Measurements from ENCODE around the gene ANKFY1. TPM values are rescaled to one million over a fixed set of nuclear protein-coding genes. Genes with fewer than 3 reads are reported as not detected.
"Not testable (repeated sequence)": the region's sequence is repeated elsewhere in the genome, so short reads cannot be mapped to it uniquely, and the experiment has no call there.

Gene ANKFY1
- total RNA-seq, 2 experiments from 2014 or later = 79.1 to 87.5 TPM

- H3K36me3 Mint-ChIP-seq (ENCODE audit: low read depth) = peaks cover 7% of the 10 kb centered on the region
- H3K27me3 Mint-ChIP-seq = no peaks in the 10 kb centered on the region
- H3K9me3 Mint-ChIP-seq = no peaks in the 10 kb centered on the region
- no peaks in the 10 kb centered on the region for H3K4me1 Mint-ChIP-seq
- no peak overlapping the region for H3K4me3 Mint-ChIP-seq
- no peak for DNase-seq
- no peak overlapping the region for H3K27ac Mint-ChIP-seq
- ChIA-PET CTCF (interaction anchor here (1.0 to 2.2 kb wide), 4 partner anchors 8 to 46 kb away, joined by 4 to 9 read pairs (median 5); no protein-coding TSS in a partner anchor), POLR2A (no interaction called here)
Observed at GRCh38 chr17:4154201-4154600, 109.6 kb downstream of the ANKFY1 start.

DNA sequence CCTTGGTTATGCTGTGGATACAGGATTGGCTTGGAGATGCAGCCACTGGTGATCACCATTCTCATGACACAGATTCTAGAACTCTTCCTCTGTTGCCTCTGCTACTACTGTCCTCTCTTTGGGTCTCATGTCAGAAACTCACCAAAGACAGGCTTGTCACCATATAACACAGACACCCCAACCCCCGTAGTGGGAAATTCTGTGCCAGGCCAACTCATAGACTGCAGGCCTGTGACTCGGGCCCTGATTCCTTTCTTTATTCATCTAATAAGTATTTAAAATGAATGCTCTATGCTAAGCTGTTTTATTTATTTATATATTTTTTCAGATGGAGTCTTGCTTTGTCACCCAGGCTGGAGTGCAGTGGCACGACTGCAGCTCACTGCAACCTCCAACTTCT is 111.3 kb downstream of the ANKFY1 start:
- Mint-ChIP-seq H3K4me1 (no peaks in the 10 kb centered on the region), H3K27me3 (no peaks in the 10 kb centered on the region), H3K4me3 (no peak overlapping the region), H3K27ac (no peak overlapping the region), H3K36me3 (ENCODE audit: low read depth) (peaks cover 7% of the 10 kb centered on the region), H3K9me3 (no peaks in the 10 kb centered on the region)
- ChIA-PET POLR2A (no interaction called here), CTCF (no interaction called here)
- DNase-seq = no peak

DNA sequence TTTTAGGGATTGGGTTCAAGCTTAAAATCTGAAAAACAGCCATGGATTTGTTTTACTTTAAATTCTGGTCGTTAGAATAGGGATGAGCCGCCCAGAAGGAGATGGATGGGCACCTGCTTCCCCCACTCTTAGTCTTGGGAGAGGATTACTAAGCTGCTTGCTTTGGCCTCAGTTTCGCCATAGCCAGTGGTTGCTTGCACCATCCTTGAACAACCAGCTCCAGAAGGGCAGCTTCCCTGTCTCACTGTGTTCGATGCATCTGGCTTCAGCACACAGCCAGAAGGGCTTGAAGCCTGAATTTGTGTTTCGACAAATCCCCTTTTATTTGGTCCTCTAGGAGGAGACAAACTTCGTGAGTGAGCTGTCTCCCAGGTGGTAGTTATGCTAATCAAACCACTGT is 113.7 kb downstream of the ANKFY1 start:
- Mint-ChIP-seq H3K4me3 (no peak overlapping the region), H3K9me3 (no peaks in the 10 kb centered on the region), H3K36me3 (ENCODE audit: low read depth) (peaks cover 7% of the 10 kb centered on the region), H3K27ac (no peak overlapping the region), H3K4me1 (peaks cover 8% of the 10 kb centered on the region), H3K27me3 (no peaks in the 10 kb centered on the region)
- DNase-seq = no peak
- POLR2A ChIA-PET = no interaction called here
- CTCF ChIA-PET = interaction anchor here (0.6 to 1.0 kb wide), 2 partner anchors 24 to 99 kb away, joined by 3 to 4 read pairs; no protein-coding TSS in a partner anchor

GRCh38 chr17:4148611-4149308 is 115.0 kb downstream of the ANKFY1 start:
- Mint-ChIP-seq H3K27ac (no peak overlapping the region), H3K27me3 (no peaks in the 10 kb centered on the region), H3K4me1 (peaks cover 19% of the 10 kb centered on the region), H3K9me3 (no peaks in the 10 kb centered on the region), H3K4me3 (no peak overlapping the region), H3K36me3 (ENCODE audit: low read depth) (peaks cover 9% of the 10 kb centered on the region)
- DNase-seq = no peak
- CTCF ChIA-PET = no interaction called here
- POLR2A ChIA-PET = no interaction called here

DNA sequence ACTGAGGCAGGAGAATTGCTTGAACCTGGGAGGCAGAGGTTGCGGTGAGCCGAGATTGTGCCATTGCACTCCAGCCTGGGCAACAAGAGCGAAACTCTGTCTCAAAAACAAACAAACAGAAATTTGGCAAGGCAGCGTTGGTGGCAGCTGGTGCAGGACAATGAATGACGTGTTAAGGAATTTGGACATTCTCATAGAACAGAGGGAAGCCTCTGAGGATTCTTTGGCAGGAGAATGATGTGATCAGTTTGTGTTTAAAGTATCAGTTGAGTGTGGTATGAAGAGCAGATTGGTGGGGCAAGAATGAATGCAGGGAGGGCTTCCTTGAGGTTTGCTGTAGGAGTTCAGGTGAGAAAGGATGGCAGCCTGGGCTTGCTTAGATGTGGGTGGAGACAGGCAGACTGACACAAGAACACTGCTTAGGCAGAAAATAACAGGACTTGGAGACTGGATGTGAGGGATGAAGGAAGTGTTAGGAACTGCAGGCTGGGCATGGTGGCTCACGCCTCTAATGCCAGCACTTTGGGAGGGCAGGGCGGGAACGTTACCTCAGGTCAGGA is 115.9 kb downstream of the ANKFY1 start:
- no peak for DNase-seq
- no peaks in the 10 kb centered on the region for H3K27me3 Mint-ChIP-seq
- POLR2A ChIA-PET = no interaction called here

GRCh38 chr17:4146641-4147040 is 117.1 kb downstream of the ANKFY1 start:
- peaks cover 24% of the 10 kb centered on the region for H3K4me1 Mint-ChIP-seq
- CTCF ChIA-PET = no interaction called here
- no peak overlapping the region for H3K4me3 Mint-ChIP-seq
- no peak overlapping the region for H3K27ac Mint-ChIP-seq
- POLR2A ChIA-PET = no interaction called here
- DNase-seq = no peak
- no peaks in the 10 kb centered on the region for H3K27me3 Mint-ChIP-seq
- H3K36me3 Mint-ChIP-seq (ENCODE audit: low read depth) = peaks cover 7% of the 10 kb centered on the region
- H3K9me3 Mint-ChIP-seq = no peaks in the 10 kb centered on the region

More for the DNA sequence above, 115.9 kb downstream of the ANKFY1 start:
- H3K36me3 Mint-ChIP-seq (ENCODE audit: low read depth) = peaks cover 9% of the 10 kb centered on the region
- H3K4me3 Mint-ChIP-seq = no peak overlapping the region
- peaks cover 19% of the 10 kb centered on the region for H3K4me1 Mint-ChIP-seq
- H3K27ac Mint-ChIP-seq = no peak overlapping the region
- H3K9me3 Mint-ChIP-seq = no peaks in the 10 kb centered on the region
- CTCF ChIA-PET = no interaction called here

DNA sequence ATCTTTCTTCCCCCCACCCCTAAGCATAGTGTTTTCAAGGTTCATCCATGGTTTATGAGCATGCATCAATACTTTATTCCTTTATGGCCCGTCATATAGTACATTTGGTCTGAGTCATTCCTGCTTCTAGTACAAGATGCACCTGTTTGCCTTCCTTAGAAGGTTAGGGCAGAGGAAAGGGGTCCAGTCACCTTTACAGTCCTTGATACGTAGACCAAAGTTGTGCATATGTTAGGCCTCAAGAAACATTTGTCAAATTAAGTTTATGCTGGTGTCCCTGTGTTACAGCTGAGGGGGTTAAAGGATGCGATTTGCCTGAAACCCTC is 119.4 kb downstream of the ANKFY1 start:
- H3K4me1 Mint-ChIP-seq = peaks cover 46% of the 10 kb centered on the region
- H3K4me3 Mint-ChIP-seq = peak overlapping the region; percentile 99

GRCh38 chr17:4143563-4144421 is 120.0 kb downstream of the ANKFY1 start:
- POLR2A ChIA-PET = interaction anchor here (0.6 to 2.0 kb wide), 8 partner anchors 11 to 824 kb away, joined by 3 to 8 read pairs (median 4); partner anchors contain the start of gene SPAG7
- H3K4me3 Mint-ChIP-seq = peak overlapping the region; percentile 99

More for the DNA sequence above, 119.4 kb downstream of the ANKFY1 start:
- Mint-ChIP-seq H3K27me3 (no peaks in the 10 kb centered on the region), H3K36me3 (ENCODE audit: low read depth) (peaks cover 14% of the 10 kb centered on the region), H3K9me3 (no peaks in the 10 kb centered on the region), H3K27ac (peak overlapping the region; percentile 100)
- ChIA-PET CTCF (interaction anchor here (0.6 to 2.1 kb wide), 3 partner anchors 15 to 1279 kb away, joined by 3 to 7 read pairs (median 6); no protein-coding TSS in a partner anchor), POLR2A (interaction anchor here (0.9 to 2.0 kb wide), 2 partner anchors 32 to 823 kb away, joined by 3 to 8 read pairs; partner anchors contain the start of gene SPAG7)
- DNase-seq = no peak

GRCh38 chr17:4142107-4142900 is 121.5 kb downstream of the ANKFY1 start:
- Mint-ChIP-seq H3K27ac (peak overlapping the region; percentile 100), H3K9me3 (no peaks in the 10 kb centered on the region), H3K4me1 (peaks cover 62% of the 10 kb centered on the region), H3K4me3 (peak overlapping the region; percentile 99), H3K36me3 (ENCODE audit: low read depth) (peaks cover 14% of the 10 kb centered on the region), H3K27me3 (no peaks in the 10 kb centered on the region)
- peak; percentile 41 for DNase-seq
- ChIA-PET POLR2A (interaction anchor here (0.6 to 2.0 kb wide), 4 partner anchors 9 to 648 kb away, joined by 3 to 8 read pairs (median 4); no protein-coding TSS in a partner anchor), CTCF (interaction anchor here (0.8 to 2.1 kb wide), 7 partner anchors 7 to 297 kb away, joined by 3 to 10 read pairs (median 4); partner anchors contain the start of gene NCBP3)

More at GRCh38 chr17:4143563-4144421, 120.0 kb downstream of the ANKFY1 start:
- Mint-ChIP-seq H3K27me3 (no peaks in the 10 kb centered on the region), H3K4me1 (peaks cover 50% of the 10 kb centered on the region), H3K9me3 (no peaks in the 10 kb centered on the region), H3K27ac (peak overlapping the region; percentile 100), H3K36me3 (ENCODE audit: low read depth) (peaks cover 14% of the 10 kb centered on the region)
- CTCF ChIA-PET = interaction anchor here (0.6 to 2.1 kb wide), 12 partner anchors 9 to 1280 kb away, joined by 3 to 10 read pairs (median 4); partner anchors contain the start of gene NCBP3
- DNase-seq = peak; percentile 91

GRCh38 chr17:4140125-4140524 is 123.7 kb downstream of the ANKFY1 start:
- Mint-ChIP-seq H3K36me3 (ENCODE audit: low read depth) (peaks cover 16% of the 10 kb centered on the region), H3K4me3 (no peak overlapping the region), H3K4me1 (peaks cover 63% of the 10 kb centered on the region), H3K27ac (no peak overlapping the region), H3K9me3 (no peaks in the 10 kb centered on the region), H3K27me3 (no peaks in the 10 kb centered on the region)
- CTCF ChIA-PET = interaction anchor here (1.2 kb wide), 1 partner anchor 21 kb away, joined by 3 read pairs; no protein-coding TSS in a partner anchor
- POLR2A ChIA-PET = no interaction called here
- no peak for DNase-seq

DNA sequence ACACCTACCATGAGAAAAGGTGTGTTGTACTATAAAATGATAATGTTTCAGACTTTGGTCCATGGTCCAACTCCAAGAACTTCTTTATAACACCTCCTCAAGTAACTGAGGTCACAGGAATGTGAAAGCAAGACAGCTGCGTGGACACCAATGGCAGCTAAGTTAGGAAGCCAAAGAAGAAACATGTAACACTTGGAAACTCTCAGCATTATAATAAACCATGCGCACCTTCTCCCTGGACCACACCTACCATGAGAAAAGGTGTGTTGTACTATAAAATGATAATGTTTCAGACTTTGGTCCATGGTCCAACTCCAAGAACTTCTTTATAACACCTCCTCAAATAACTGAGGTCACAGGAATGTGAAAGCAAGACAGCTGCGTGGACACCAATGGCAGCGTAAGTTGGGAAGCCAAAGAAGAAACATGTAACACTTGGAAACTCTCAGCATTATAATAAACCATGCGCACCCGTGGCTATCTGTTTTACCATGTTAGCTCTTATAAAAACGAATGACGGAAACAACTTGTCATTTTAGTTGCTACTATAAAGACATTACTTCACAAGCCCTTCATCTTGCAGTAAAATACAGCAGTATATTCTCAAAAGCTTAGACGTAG is 124.8 kb downstream of the ANKFY1 start:
- H3K4me1 Mint-ChIP-seq = peaks cover 53% of the 10 kb centered on the region
- H3K27me3 Mint-ChIP-seq, H3K27ac Mint-ChIP-seq, POLR2A ChIA-PET, DNase-seq, H3K9me3 Mint-ChIP-seq, H3K4me3 Mint-ChIP-seq: not testable (repeated sequence)
- H3K36me3 Mint-ChIP-seq (ENCODE audit: low read depth) = peaks cover 16% of the 10 kb centered on the region
- CTCF ChIA-PET = interaction anchor here (1.2 kb wide), 1 partner anchor 20 kb away, joined by 3 read pairs; no protein-coding TSS in a partner anchor
